ENCODE measurements around the gene SIRPA.

SIRPA gene

GRCh38 chr20:1950836-1951235, 55.6 kb downstream of the SIRPA start:
- no peak for DNase-seq (ENCODE audit: low read depth)

- DNase-seq (ENCODE audit: low read depth), result no peak
These were observed 56.4 kb downstream of the SIRPA start for GRCh38 chr20:1951436-1952115.

- DNase-seq (ENCODE audit: low read depth), result no peak
These were observed 57.7 kb downstream of the SIRPA start for GRCh38 chr20:1952737-1953530.

- DNase-seq (ENCODE audit: low read depth), result no peak
These were observed 58.4 kb downstream of the SIRPA start for GRCh38 chr20:1953621-1954020.

- no peak for DNase-seq (ENCODE audit: low read depth)
These were observed 60.0 kb downstream of the SIRPA start for GRCh38 chr20:1955217-1955616.

GRCh38 chr20:1958426-1958825, 63.2 kb downstream of the SIRPA start:
- no peak for DNase-seq (ENCODE audit: low read depth)

- no peak for DNase-seq (ENCODE audit: low read depth)
These were observed 63.9 kb downstream of the SIRPA start for GRCh38 chr20:1959156-1959555.

GRCh38 chr20:1961374-1961773, 66.2 kb downstream of the SIRPA start:
- DNase-seq (ENCODE audit: low read depth), result no peak

GRCh38 chr20:1964061-1964460, 68.9 kb downstream of the SIRPA start:
- DNase-seq (ENCODE audit: low read depth), result no peak

- no peak for DNase-seq (ENCODE audit: low read depth)
These were observed 69.6 kb downstream of the SIRPA start for GRCh38 chr20:1964659-1965405.

GRCh38 chr20:1965520-1966351, 70.5 kb downstream of the SIRPA start:
- peak; percentile 14 for DNase-seq (ENCODE audit: low read depth)

GRCh38 chr20:1968964-1969363, 73.8 kb downstream of the SIRPA start:
- no peak for DNase-seq (ENCODE audit: low read depth)

- no peak for DNase-seq (ENCODE audit: low read depth)
These were observed 76.8 kb downstream of the SIRPA start for GRCh38 chr20:1971893-1972586.

- no peak for DNase-seq (ENCODE audit: low read depth)
These were observed 78.6 kb downstream of the SIRPA start for GRCh38 chr20:1973601-1974440.

- DNase-seq (ENCODE audit: low read depth), result no peak
These were observed 80.1 kb downstream of the SIRPA start for GRCh38 chr20:1975291-1975690.

- DNase-seq (ENCODE audit: low read depth), result no peak
These were observed 84.0 kb downstream of the SIRPA start for GRCh38 chr20:1979106-1979778.

GRCh38 chr20:1982686-1983085, 87.5 kb downstream of the SIRPA start:
- DNase-seq (ENCODE audit: low read depth), result no peak

- no peak for DNase-seq (ENCODE audit: low read depth)
These were observed 88.1 kb downstream of the SIRPA start for GRCh38 chr20:1983301-1983700.

GRCh38 chr20:1987826-1988225, 92.6 kb downstream of the SIRPA start:
- no peak for DNase-seq (ENCODE audit: low read depth)

Data from non-pigmented ciliary epithelial cell (primary cell).